Measurements from ENCODE around the gene GLDN. TPM values are rescaled to one million over a fixed set of nuclear protein-coding genes. Genes with fewer than 3 reads are reported as not detected.

Gene GLDN
- total RNA-seq, 4 donors from 2014 or later, result 25.1 to 51.7 (median 30.7) TPM

Small RNAs within 50 kb of the gene (small RNA-seq; reads per million reads assigned to genes)
- gene AC020891.4 (not detected), gene MIR7973-1 (not detected)

Other genes starting within 250 kb of the GLDN start
- 10 to 100 TPM in 1 of 4 donors, 1 to 10 TPM in 3; 3.5 to 21.7 (median 7.0) TPM for gene TNFAIP8L3, start 246.7 kb upstream of the GLDN start, total RNA-seq
- gene CYP19A1, start 3.1 kb upstream of the GLDN start, total RNA-seq, result 10 to 100 TPM in 1 of 4 donors, 1 to 10 TPM in 2, not detected in 1; 1.5 to 16.2 (median 6.8) TPM

Measured in omental fat pad (tissue), 4 donors.